A549 (cell line): Measurements from ENCODE around the gene CD300H.

Source experiments
- CTCF ChIP-seq: fragments of >200 bp; sonication (Bioruptor Twin); formaldehyde crosslinking; IDR thresholded peaks from 3 replicates; pipeline ENCODE4 v1.5.1; 2016
- EP300 ChIP-seq, 2 experiments: fragments of >200 bp; sonication (Bioruptor Twin); formaldehyde crosslinking; IDR thresholded peaks; 2 replicates in 1 of 2; 3 replicates in 1 of 2; pipeline ENCODE4 v1.6.1; 2016 to 2017
- JUN ChIP-seq, 2 experiments: fragments of >200 bp; sonication (Bioruptor Twin); formaldehyde crosslinking; IDR thresholded peaks; 2 replicates in 1 of 2; 3 replicates in 1 of 2; pipeline ENCODE4 v1.6.1; 2016 to 2017
- KDM1A ChIP-seq: fragments of 200-600 bp; sonication (generic); IDR thresholded peaks from 2 replicates; pipeline ENCODE4 v1.6.1; 2016; ENCODE audit warnings: low read depth, mild to moderate bottlenecking
- MYC ChIP-seq: IDR thresholded peaks from 2 replicates; pipeline ENCODE4 v1.6.1; 2012; ENCODE audit warnings: mild to moderate bottlenecking, inconsistent platforms, low read length, improper control_type of control experiment, borderline replicate concordance
- NR3C1 ChIP-seq: fragments of >200 bp; sonication (Bioruptor Twin); formaldehyde crosslinking; IDR thresholded peaks from 3 replicates; pipeline ENCODE4 v1.6.1; 2017
- POLR2A ChIP-seq: IDR thresholded peaks from 2 replicates; pipeline ENCODE4 v1.6.1; 2012; ENCODE audit warnings: mild to moderate bottlenecking, low read length
- RFX5 ChIP-seq: fragments of 450-650 bp; IDR thresholded peaks from 2 replicates; pipeline ENCODE4 v1.7.1; 2014; ENCODE audit warnings: antibody characterized with exemption, mild to moderate bottlenecking, moderate library complexity
- TF ChIP-seq, protein P1 (sequence below): fragments of 450-650 bp; IDR thresholded peaks from 2 replicates; pipeline ENCODE4 v1.6.1; 2014; ENCODE audit warnings: antibody characterized with exemption

DNA sequence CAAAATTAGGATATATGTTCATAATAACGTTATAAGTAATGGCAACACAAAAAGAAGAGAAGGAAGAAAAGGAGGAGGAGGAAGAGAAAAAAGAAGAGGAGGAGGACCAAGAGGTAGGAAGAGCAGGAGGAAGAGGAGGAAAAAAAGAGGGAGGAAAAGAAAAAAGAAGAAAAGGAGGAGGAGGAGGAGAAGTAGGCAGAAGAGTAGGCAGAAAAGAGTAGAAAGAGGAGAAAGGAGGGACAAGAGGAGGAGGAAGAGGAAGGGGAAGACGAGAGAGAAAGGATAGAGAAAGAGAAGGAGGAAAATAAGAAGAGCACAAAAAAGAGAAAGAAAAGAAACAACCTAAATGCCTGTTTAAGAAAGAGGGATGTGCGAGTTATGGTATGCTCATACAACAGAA, 30.4 kb downstream of the CD300H start:
- TF ChIP-seq, protein P1, sequence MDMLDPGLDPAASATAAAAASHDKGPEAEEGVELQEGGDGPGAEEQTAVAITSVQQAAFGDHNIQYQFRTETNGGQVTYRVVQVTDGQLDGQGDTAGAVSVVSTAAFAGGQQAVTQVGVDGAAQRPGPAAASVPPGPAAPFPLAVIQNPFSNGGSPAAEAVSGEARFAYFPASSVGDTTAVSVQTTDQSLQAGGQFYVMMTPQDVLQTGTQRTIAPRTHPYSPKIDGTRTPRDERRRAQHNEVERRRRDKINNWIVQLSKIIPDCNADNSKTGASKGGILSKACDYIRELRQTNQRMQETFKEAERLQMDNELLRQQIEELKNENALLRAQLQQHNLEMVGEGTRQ = no peak
- TF ChIP-seq POLR2A = no peak
- no peak for TF ChIP-seq CTCF
- no peak for TF ChIP-seq NR3C1
- no peak for TF ChIP-seq EP300 (IDR thresholded peaks at IDR 0.05)
- no peak for TF ChIP-seq KDM1A
- TF ChIP-seq RFX5 = no peak
- no peak for TF ChIP-seq MYC
- no peak for TF ChIP-seq JUN (IDR thresholded peaks at IDR 0.05)
